T-cell (primary cell): Measurements from ENCODE around the gene AKR7A2. TPM values are rescaled to one million over a fixed set of nuclear protein-coding genes. Genes with fewer than 3 reads are reported as not detected.
"Not testable (repeated sequence)": the region's sequence is repeated elsewhere in the genome, so short reads cannot be mapped to it uniquely, and the experiment has no call there.

Source experiments
- ATAC-seq, 4 experiments: fragments of 200-7000 bp in 3 of 4; fragments of 150-1000 bp in 1 of 4; cut with Tn5 transposase; replicated peaks in 1 of 4; 1 replicate in 3 of 4; 2 replicates in 1 of 4; pipeline ENCODE4 v1.10.0; 2021; ENCODE audit warnings: moderate library complexity in 3 of 4, mild to moderate bottlenecking in 2 of 4, moderate number of reproducible peaks in 1 of 4
- CTCF ChIA-PET, 2 donors: fragments of 300-600 bp; sonication (Branson Sonifier 250); formaldehyde crosslinking; loops; one replicate each; lab custom pipeline; 2022; ENCODE audit warnings: antibody characterized with exemption in 2 of 2; lab: Charles Lee
- POLR2A ChIA-PET, 2 donors: fragments of 300-600 bp; sonication (Branson Sonifier 250); formaldehyde crosslinking; loops; one replicate each; lab custom pipeline; 2022; ENCODE audit warnings: antibody characterized with exemption in 2 of 2; lab: Charles Lee
- DNase-seq, 35 experiments: peaks; one replicate each; pipeline versions ENCODE4 v3.0.0 to v3.0.0-alpha.2; 2013 to 2023
- H3K27ac ChIP-seq: one replicate; pipeline ENCODE4 v1.5.1; 2013; ENCODE audit warnings: low read length
- H3K27me3 ChIP-seq, 2 experiments: replicated peaks in 1 of 2; 1 replicate in 1 of 2; 2 replicates in 1 of 2; pipeline versions ENCODE4 v1.6.1 to v1.7.0; 2013; ENCODE audit warnings: low read length in 1 of 2, mixed read lengths in 1 of 2; ENCODE audit not compliant: control insufficient read depth in 2 of 2, insufficient read depth in 2 of 2; ENCODE audit errors: extremely low read depth in 1 of 2
- H3K36me3 ChIP-seq, 2 donors: 1 replicate in 1 of 2; 2 replicates in 1 of 2; pipeline versions ENCODE4 v1.6.1 to v1.7.0; 2013; ENCODE audit warnings: low read length in 1 of 2; ENCODE audit not compliant: control insufficient read depth in 2 of 2, insufficient read depth in 1 of 2; ENCODE audit errors: extremely low read depth in 1 of 2
- H3K4me1 ChIP-seq, 2 experiments: 1 replicate in 1 of 2; 2 replicates in 1 of 2; pipeline versions ENCODE4 v1.6.1 to v1.7.0; 2013; ENCODE audit warnings: low read length in 2 of 2, mixed read lengths in 1 of 2; ENCODE audit not compliant: insufficient read depth in 2 of 2, control insufficient read depth in 1 of 2; ENCODE audit errors: extremely low read depth in 1 of 2
- H3K4me3 ChIP-seq, 2 donors: 1 replicate in 1 of 2; 2 replicates in 1 of 2; pipeline versions ENCODE4 v1.5.1 to v1.7.0; 2013; ENCODE audit warnings: mild to moderate bottlenecking in 2 of 2, low read length in 1 of 2, moderate library complexity in 1 of 2; ENCODE audit not compliant: control insufficient read depth in 1 of 2; ENCODE audit errors: extremely low read depth in 1 of 2
- H3K9me3 ChIP-seq: 2 replicates; pipeline ENCODE4 v1.7.0; 2013
- H3K27ac Mint-ChIP-seq, 2 donors: one replicate each; pipeline ENCODE4 v1.8.0; 2020 to 2021; ENCODE audit warnings: mild to moderate bottlenecking in 2 of 2, mixed read lengths in 2 of 2
- H3K27me3 Mint-ChIP-seq, 2 donors: one replicate each; pipeline ENCODE4 v1.8.0; 2021 to 2022; ENCODE audit warnings: mixed read lengths in 2 of 2
- H3K36me3 Mint-ChIP-seq: one replicate; pipeline ENCODE4 v1.8.0; 2021; ENCODE audit warnings: mixed read lengths
- H3K4me1 Mint-ChIP-seq, 3 donors: one replicate each; pipeline ENCODE4 v1.8.0; 2020 to 2022; ENCODE audit warnings: mixed read lengths in 3 of 3, mild to moderate bottlenecking in 1 of 3
- H3K4me3 Mint-ChIP-seq, 3 donors: one replicate each; pipeline ENCODE4 v1.8.0; 2020 to 2022; ENCODE audit warnings: mild to moderate bottlenecking in 3 of 3, mixed read lengths in 3 of 3, moderate library complexity in 3 of 3
- H3K9me3 Mint-ChIP-seq, 3 donors: one replicate each; pipeline ENCODE4 v1.8.0; 2020 to 2022; ENCODE audit warnings: mixed read lengths in 3 of 3
- WGBS: methylation state at CpG from one replicate; pipeline ENCODE4 v1.1.5; 2013; ENCODE audit warnings: missing lambda C conversion rate; ENCODE audit not compliant: insufficient coverage; 5-methylcytosine and 5-hydroxymethylcytosine counted together
- total RNA-seq, 35 experiments: library from RNA in 6 of 35; stranded (reverse) in 6 of 35; fragments of 120-200 nt in 1 of 35; gene quantifications; one replicate each; pipeline versions ENCODE4 v1.2.1 to v1.2.4 and lab custom pipeline; 2013 to 2026

The AKR7A2 gene
- total RNA-seq, 5 donors from 2014 or later (not counting 1 experiment from before 2014, with no cell fraction given), result 20.8 to 35.4 (median 32.0) TPM

GRCh38 chr1:19308509-19308907 lies 3.4 kb downstream of the AKR7A2 start:
- CTCF ChIA-PET, result no interaction called here
- Mint-ChIP-seq H3K4me1 (peaks cover 30 to 38% (median 33%) of the 10 kb centered on the region in 3 donors), H3K27me3 (no peaks in the 10 kb centered on the region), H3K36me3 (peaks cover 38% of the 10 kb centered on the region), H3K4me3 (peak overlapping the region in 2 of 3 donors; percentile 5 to 17), H3K27ac (no peak overlapping the region), H3K9me3 (no peaks in the 10 kb centered on the region)
- H3K27ac ChIP-seq, result no peak overlapping the region
- ATAC-seq (no peak), DNase-seq (no peak)
- peaks cover 21 to 50% of the 10 kb centered on the region in 2 donors for H3K36me3 ChIP-seq
- peaks cover 4 to 26% of the 10 kb centered on the region in 2 experiments for H3K4me1 ChIP-seq
- no peaks in the 10 kb centered on the region for H3K9me3 ChIP-seq
- POLR2A ChIA-PET, result no interaction called here
- no peaks in the 10 kb centered on the region for H3K27me3 ChIP-seq
- H3K4me3 ChIP-seq, result no peak overlapping the region
- WGBS, result 100% methylated on average over 1 of the region's 3 CpGs

- ChIA-PET CTCF (no interaction called here), POLR2A (no interaction called here)
- Histone ChIP-seq H3K27ac (no peak overlapping the region), H3K4me1 (peaks cover 4 to 20% of the 10 kb centered on the region in 2 experiments), H3K4me3 (no peak overlapping the region), H3K27me3 (no peaks in the 10 kb centered on the region), H3K36me3 (peaks cover 21 to 55% of the 10 kb centered on the region in 2 donors), H3K9me3 (no peaks in the 10 kb centered on the region)
- peaks cover 24 to 33% (median 28%) of the 10 kb centered on the region in 3 donors for H3K4me1 Mint-ChIP-seq
- ATAC-seq (no peak), DNase-seq (no peak)
- no peak overlapping the region for H3K27ac Mint-ChIP-seq
- peaks cover 41% of the 10 kb centered on the region for H3K36me3 Mint-ChIP-seq
- 87% methylated on average over 5 of the region's 10 CpGs for WGBS
- H3K4me3 Mint-ChIP-seq, result no peak overlapping the region
- no peaks in the 10 kb centered on the region for H3K27me3 Mint-ChIP-seq
- no peaks in the 10 kb centered on the region for H3K9me3 Mint-ChIP-seq
These were observed 4.0 kb downstream of the AKR7A2 start for GRCh38 chr1:19307794-19308508.

- peaks cover 21 to 56% of the 10 kb centered on the region in 2 donors for H3K36me3 ChIP-seq
- H3K27me3 ChIP-seq, result no peaks in the 10 kb centered on the region
- DNase-seq (no peak), ATAC-seq (no peak)
- Mint-ChIP-seq H3K4me1 (peaks cover 20 to 28% (median 24%) of the 10 kb centered on the region in 3 donors), H3K9me3 (no peaks in the 10 kb centered on the region), H3K27ac (no peak overlapping the region), H3K36me3 (peaks cover 46% of the 10 kb centered on the region), H3K4me3 (no peak overlapping the region), H3K27me3 (no peaks in the 10 kb centered on the region)
- H3K27ac ChIP-seq, result no peak overlapping the region
- CTCF ChIA-PET, result no interaction called here
- peaks cover 4 to 14% of the 10 kb centered on the region in 2 experiments for H3K4me1 ChIP-seq
- POLR2A ChIA-PET, result no interaction called here
- WGBS, result 100% methylated on average over 2 of the region's 6 CpGs
- H3K9me3 ChIP-seq, result no peaks in the 10 kb centered on the region
- no peak overlapping the region for H3K4me3 ChIP-seq
These were observed 5.0 kb downstream of the AKR7A2 start for GRCh38 chr1:19306941-19307340.

GRCh38 chr1:19305880-19306279 lies 6.1 kb downstream of the AKR7A2 start:
- peaks cover 21 to 56% of the 10 kb centered on the region in 2 donors for H3K36me3 ChIP-seq
- POLR2A ChIA-PET, result no interaction called here
- H3K4me3 Mint-ChIP-seq, result no peak overlapping the region
- peaks cover 3 to 6% of the 10 kb centered on the region in 2 experiments for H3K4me1 ChIP-seq
- H3K27me3 ChIP-seq, result no peaks in the 10 kb centered on the region
- H3K4me1 Mint-ChIP-seq, result peaks cover 14 to 22% (median 18%) of the 10 kb centered on the region in 3 donors
- H3K36me3 Mint-ChIP-seq, result peaks cover 46% of the 10 kb centered on the region
- CTCF ChIA-PET, result no interaction called here
- DNase-seq, result no peak
- H3K27ac ChIP-seq, result no peak overlapping the region
- no peak for ATAC-seq
- 95% methylated on average over 5 of the region's 11 CpGs for WGBS
- H3K27ac Mint-ChIP-seq, result no peak overlapping the region
- no peaks in the 10 kb centered on the region for H3K9me3 ChIP-seq
- H3K9me3 Mint-ChIP-seq, result no peaks in the 10 kb centered on the region
- no peaks in the 10 kb centered on the region for H3K27me3 Mint-ChIP-seq
- no peak overlapping the region for H3K4me3 ChIP-seq

- CTCF ChIA-PET, H3K27me3 ChIP-seq, H3K27ac Mint-ChIP-seq, H3K9me3 ChIP-seq, DNase-seq, H3K4me1 ChIP-seq, H3K4me3 Mint-ChIP-seq, H3K27ac ChIP-seq, H3K4me3 ChIP-seq, ATAC-seq, H3K9me3 Mint-ChIP-seq, H3K27me3 Mint-ChIP-seq: not testable (repeated sequence)
- POLR2A ChIA-PET, result interaction anchor here in 1 of 2 donors (0.7 kb wide), 1 partner anchor 203 kb away, joined by 3 read pairs; no protein-coding TSS in a partner anchor
- Mint-ChIP-seq H3K4me1 (peaks cover 3 to 16% (median 4%) of the 10 kb centered on the region in 3 donors), H3K36me3 (peaks cover 52% of the 10 kb centered on the region)
- H3K36me3 ChIP-seq, result peaks cover 21 to 56% of the 10 kb centered on the region in 2 donors
- 100% methylated on average over 4 of the region's 10 CpGs for WGBS
These were observed 7.9 kb downstream of the AKR7A2 start for GRCh38 chr1:19304081-19304480.

GRCh38 chr1:19300211-19300610 lies 11.7 kb downstream of the AKR7A2 start:
- no peaks in the 10 kb centered on the region for H3K4me1 ChIP-seq
- no peaks in the 10 kb centered on the region for H3K9me3 ChIP-seq
- H3K27ac ChIP-seq, result no peak overlapping the region
- DNase-seq (no peak), ATAC-seq (no peak)
- peaks cover 39% of the 10 kb centered on the region for H3K36me3 Mint-ChIP-seq
- H3K9me3 Mint-ChIP-seq, result peaks cover 3 to 7% (median 6%) of the 10 kb centered on the region in 3 donors
- H3K4me1 Mint-ChIP-seq, result no peaks in the 10 kb centered on the region
- no peaks in the 10 kb centered on the region for H3K27me3 ChIP-seq
- H3K4me3 ChIP-seq, result no peak overlapping the region
- no peak overlapping the region for H3K4me3 Mint-ChIP-seq
- no peak overlapping the region for H3K27ac Mint-ChIP-seq
- ChIA-PET CTCF (no interaction called here), POLR2A (no interaction called here)
- H3K27me3 Mint-ChIP-seq, result no peaks in the 10 kb centered on the region
- 96% methylated on average over 2 of the region's 2 CpGs for WGBS
- peaks cover 3 to 24% of the 10 kb centered on the region in 2 donors for H3K36me3 ChIP-seq
